DMS114 treated with DMSO at 0.1 percent for 48 hours (cell line): ENCODE data around the gene HIVEP1.

Source experiments
- DNase-seq: peaks from one replicate; lab custom pipeline; 2025; ENCODE audit not compliant: unreplicated experiment; lab: John Stamatoyannopoulos, UW

Gene HIVEP1

GRCh38 chr6:12047792-12048432 is 35.8 kb downstream of the HIVEP1 start:
- no peak for DNase-seq

GRCh38 chr6:12048609-12049008 is 36.5 kb downstream of the HIVEP1 start:
- DNase-seq: no peak

GRCh38 chr6:12049165-12049564 is 37.1 kb downstream of the HIVEP1 start:
- DNase-seq: no peak

GRCh38 chr6:12051861-12052368 is 39.8 kb downstream of the HIVEP1 start:
- no peak for DNase-seq

GRCh38 chr6:12058172-12058961 is 46.3 kb downstream of the HIVEP1 start:
- no peak for DNase-seq

GRCh38 chr6:12060780-12061609 is 48.9 kb downstream of the HIVEP1 start:
- DNase-seq: no peak

GRCh38 chr6:12062605-12063004 is 50.5 kb downstream of the HIVEP1 start:
- no peak for DNase-seq

- DNase-seq: no peak
Measured at GRCh38 chr6:12064131-12064530, 52.0 kb downstream of the HIVEP1 start.

- no peak for DNase-seq
Measured at GRCh38 chr6:12064538-12065071, 52.5 kb downstream of the HIVEP1 start.

GRCh38 chr6:12065321-12066140 is 53.4 kb downstream of the HIVEP1 start:
- no peak for DNase-seq

- DNase-seq: no peak
Measured at GRCh38 chr6:12066297-12066696, 54.2 kb downstream of the HIVEP1 start.

- no peak for DNase-seq
Measured at GRCh38 chr6:12068899-12069557, 56.9 kb downstream of the HIVEP1 start.

- no peak for DNase-seq
Measured at GRCh38 chr6:12069891-12070529, 57.9 kb downstream of the HIVEP1 start.

GRCh38 chr6:12071064-12071615 is 59.0 kb downstream of the HIVEP1 start:
- DNase-seq: no peak

- no peak for DNase-seq
Measured at GRCh38 chr6:12075067-12075563, 63.0 kb downstream of the HIVEP1 start.

GRCh38 chr6:12077021-12077710 is 65.1 kb downstream of the HIVEP1 start:
- DNase-seq: no peak

- no peak for DNase-seq
Measured at GRCh38 chr6:12078014-12078413, 65.9 kb downstream of the HIVEP1 start.

GRCh38 chr6:12081771-12082170 is 69.7 kb downstream of the HIVEP1 start:
- DNase-seq: no peak
